ENCODE measurements around the gene CCL3. TPM values are rescaled to one million over a fixed set of nuclear protein-coding genes. Genes with fewer than 3 reads are reported as not detected.
"Not testable (repeated sequence)": the region's sequence is repeated elsewhere in the genome, so short reads cannot be mapped to it uniquely, and the experiment has no call there.

Gene CCL3
- polyA plus RNA-seq, 1 donor from 2014 or later = not detected

- H3K4me2 ChIP-seq (ENCODE audit: low read length); H3K27me3 ChIP-seq (ENCODE audit: insufficient read depth, low read depth, low read length); H3K9ac ChIP-seq (ENCODE audit: low read length); H3K9me2 ChIP-seq (ENCODE audit: insufficient read depth, low read length); H3K79me2 ChIP-seq (replicated peaks; ENCODE audit: insufficient read depth, low read length); H3F3A ChIP-seq (ENCODE audit: insufficient read depth, low read length, poor library complexity, severe bottlenecking); H3K9me3 ChIP-seq (ENCODE audit: low read length); H3K4me3 ChIP-seq (ENCODE audit: low read length); H3K36me3 ChIP-seq (ENCODE audit: insufficient read depth, low read length); H4K20me1 ChIP-seq (ENCODE audit: insufficient read depth); H2AFZ ChIP-seq (ENCODE audit: low read depth, low read length); H3K27ac ChIP-seq (ENCODE audit: low read length): not testable (repeated sequence)
Observed at GRCh38 chr17:36103401-36103975, 13.5 kb upstream of the CCL3 start, which contains the start of gene CCL4. Gene CCL4, plus strand, starts transcription at chr17:36103827. Its CDS starts 79 bp downstream, at chr17:36103906.

GRCh38 chr17:36099004-36099403, 9.1 kb upstream of the CCL3 start:
- not testable (repeated sequence) for H4K20me1 ChIP-seq (ENCODE audit: insufficient read depth); H3K4me2 ChIP-seq (ENCODE audit: low read length); H3K9me2 ChIP-seq (ENCODE audit: insufficient read depth, low read length); H3K27me3 ChIP-seq (ENCODE audit: insufficient read depth, low read depth, low read length); H3K79me2 ChIP-seq (replicated peaks; ENCODE audit: insufficient read depth, low read length); H2AFZ ChIP-seq (ENCODE audit: low read depth, low read length); H3F3A ChIP-seq (ENCODE audit: insufficient read depth, low read length, poor library complexity, severe bottlenecking); H3K9ac ChIP-seq (ENCODE audit: low read length); H3K36me3 ChIP-seq (ENCODE audit: insufficient read depth, low read length); H3K9me3 ChIP-seq (ENCODE audit: low read length); H3K4me3 ChIP-seq (ENCODE audit: low read length); H3K27ac ChIP-seq (ENCODE audit: low read length)

GRCh38 chr17:36095992-36096391, 6.0 kb upstream of the CCL3 start:
- no peaks in the 10 kb centered on the region for H3F3A ChIP-seq (ENCODE audit: insufficient read depth, low read length, poor library complexity, severe bottlenecking)

More at GRCh38 chr17:36095992-36096391, 6.0 kb upstream of the CCL3 start:
- H3K79me2 ChIP-seq (replicated peaks; ENCODE audit: insufficient read depth, low read length) = no peaks in the 10 kb centered on the region
- no peaks in the 10 kb centered on the region for H3K36me3 ChIP-seq (ENCODE audit: insufficient read depth, low read length)
- no peak overlapping the region for H3K4me2 ChIP-seq (ENCODE audit: low read length)
- no peaks in the 10 kb centered on the region for H3K9me3 ChIP-seq (ENCODE audit: low read length)
- H3K4me3 ChIP-seq (ENCODE audit: low read length) = no peak overlapping the region
- no peak overlapping the region for H3K9ac ChIP-seq (ENCODE audit: low read length)
- no peak for TF ChIP-seq RAD21 (conservative IDR thresholded peaks at IDR 0.05)
- TF ChIP-seq SMC3 (conservative IDR thresholded peaks at IDR 0.05; ENCODE audit: poor library complexity) = no peak
- TF ChIP-seq REST (IDR thresholded peaks at IDR 0.05; ENCODE audit: borderline replicate concordance) = no peak
- TF ChIP-seq TAF1 (IDR thresholded peaks at IDR 0.05; ENCODE audit: low read depth) = no peak
- TF ChIP-seq EP300 (conservative IDR thresholded peaks at IDR 0.05; ENCODE audit: poor library complexity, severe bottlenecking) = no peak
- TF ChIP-seq CTCF (IDR thresholded peaks at IDR 0.05; ENCODE audit: poor library complexity, severe bottlenecking) = no peak
- no peak for TF ChIP-seq POLR2AphosphoS5 (IDR thresholded peaks at IDR 0.05)
- H3K9me2 ChIP-seq (ENCODE audit: insufficient read depth, low read length) = no peaks in the 10 kb centered on the region
- H3K27me3 ChIP-seq (ENCODE audit: insufficient read depth, low read depth, low read length) = no peaks in the 10 kb centered on the region
- H4K20me1 ChIP-seq (ENCODE audit: insufficient read depth) = no peaks in the 10 kb centered on the region
- no peak overlapping the region for H2AFZ ChIP-seq (ENCODE audit: low read depth, low read length)
- no peak overlapping the region for H3K27ac ChIP-seq (ENCODE audit: low read length)

Measured in neural cell (in vitro differentiated cells).